Measurements from ENCODE around the gene CRACR2A.
A peak's percentile ranks its signal among the peaks of the same experiment; 100 is the strongest.

The CRACR2A gene

GRCh38 chr12:3683670-3684069 is 69.2 kb downstream of the CRACR2A start:
- DNase-seq (ENCODE audit: low spot score in 2 of 2) = no peak
- Mint-ChIP-seq H3K4me1 (peaks cover 6% of the 10 kb centered on the region), H3K27ac (ENCODE audit: low read depth) (no peak overlapping the region), H3K4me3 (no peak overlapping the region), H3K9me3 (no peaks in the 10 kb centered on the region), H3K27me3 (no peaks in the 10 kb centered on the region), H3K36me3 (ENCODE audit: insufficient read depth) (peaks cover 2% of the 10 kb centered on the region)
- no peak for ATAC-seq (replicated peaks; ENCODE audit: extremely low read depth, poor library complexity, severe bottlenecking)

- DNase-seq (ENCODE audit: low spot score in 2 of 2) (no peak), ATAC-seq (replicated peaks; ENCODE audit: extremely low read depth, poor library complexity, severe bottlenecking) (no peak)
- Mint-ChIP-seq H3K9me3 (no peaks in the 10 kb centered on the region), H3K36me3 (ENCODE audit: insufficient read depth) (peaks cover 4% of the 10 kb centered on the region), H3K4me1 (peaks cover 6% of the 10 kb centered on the region), H3K27me3 (no peaks in the 10 kb centered on the region), H3K4me3 (no peak overlapping the region), H3K27ac (ENCODE audit: low read depth) (no peak overlapping the region)
Observed at GRCh38 chr12:3681595-3682061, 71.3 kb downstream of the CRACR2A start.

DNA sequence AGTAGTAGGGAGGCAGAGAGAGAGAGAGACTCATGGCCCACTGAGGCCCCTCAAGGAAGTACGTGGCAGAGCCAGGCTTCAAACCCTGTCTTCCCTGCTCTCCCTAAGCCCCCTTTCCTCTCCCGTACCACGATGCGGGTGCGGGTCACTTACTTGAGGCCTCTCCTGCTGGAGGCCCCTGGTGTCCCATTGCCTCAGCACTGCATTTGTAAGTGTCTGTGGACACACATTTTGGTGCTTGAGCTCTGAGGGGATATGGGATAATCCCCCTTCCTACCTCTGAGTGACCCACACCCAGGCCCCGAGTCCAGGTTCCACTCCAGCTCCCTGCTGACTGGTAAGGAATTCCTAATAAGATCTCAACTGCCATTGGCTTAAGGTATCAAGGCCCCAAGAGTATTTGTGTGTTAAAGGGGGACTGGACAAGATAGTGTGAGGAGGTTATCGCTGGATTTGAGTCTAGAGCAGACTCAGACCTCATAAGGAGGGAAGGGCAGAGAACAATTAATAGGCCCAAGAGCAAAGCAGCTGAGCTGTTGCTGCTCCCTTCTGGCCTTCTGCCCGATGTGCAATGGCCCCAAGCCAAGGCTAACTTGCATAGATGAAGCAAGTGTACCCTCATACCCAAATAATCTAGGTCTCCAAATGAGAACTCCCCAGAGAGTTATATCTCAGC is 71.9 kb downstream of the CRACR2A start:
- ATAC-seq (replicated peaks; ENCODE audit: extremely low read depth, poor library complexity, severe bottlenecking) (no peak), DNase-seq (ENCODE audit: low spot score in 2 of 2) (no peak)
- Mint-ChIP-seq H3K36me3 (ENCODE audit: insufficient read depth) (peaks cover 4% of the 10 kb centered on the region), H3K4me3 (no peak overlapping the region), H3K27ac (ENCODE audit: low read depth) (no peak overlapping the region), H3K27me3 (no peaks in the 10 kb centered on the region), H3K9me3 (no peaks in the 10 kb centered on the region), H3K4me1 (peaks cover 6% of the 10 kb centered on the region)

DNA sequence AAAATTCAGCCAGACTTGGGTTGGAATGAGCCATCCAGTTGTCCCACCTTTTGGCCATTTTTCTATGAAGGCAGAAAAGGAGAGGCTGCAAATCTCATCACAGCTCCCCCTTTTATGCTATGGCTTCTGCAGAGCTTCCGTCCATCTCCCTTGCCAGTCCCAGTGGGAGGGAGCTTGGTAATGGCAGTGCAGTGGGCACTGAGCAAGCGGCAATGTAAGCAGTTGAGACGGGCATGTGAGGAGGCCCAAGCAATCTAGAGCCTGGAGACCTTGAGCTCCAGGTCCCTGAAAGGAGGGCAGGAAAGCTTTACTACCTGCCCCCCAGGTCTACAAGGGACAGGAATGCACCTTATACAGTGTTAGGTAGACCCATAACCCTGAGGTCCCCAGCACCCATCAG is 73.1 kb downstream of the CRACR2A start:
- Mint-ChIP-seq H3K4me3 (no peak overlapping the region), H3K27ac (ENCODE audit: low read depth) (no peak overlapping the region), H3K27me3 (no peaks in the 10 kb centered on the region), H3K36me3 (ENCODE audit: insufficient read depth) (peaks cover 8% of the 10 kb centered on the region), H3K4me1 (peaks cover 4% of the 10 kb centered on the region), H3K9me3 (no peaks in the 10 kb centered on the region)
- ATAC-seq (replicated peaks; ENCODE audit: extremely low read depth, poor library complexity, severe bottlenecking) (no peak), DNase-seq (ENCODE audit: low spot score in 2 of 2) (no peak)

DNA sequence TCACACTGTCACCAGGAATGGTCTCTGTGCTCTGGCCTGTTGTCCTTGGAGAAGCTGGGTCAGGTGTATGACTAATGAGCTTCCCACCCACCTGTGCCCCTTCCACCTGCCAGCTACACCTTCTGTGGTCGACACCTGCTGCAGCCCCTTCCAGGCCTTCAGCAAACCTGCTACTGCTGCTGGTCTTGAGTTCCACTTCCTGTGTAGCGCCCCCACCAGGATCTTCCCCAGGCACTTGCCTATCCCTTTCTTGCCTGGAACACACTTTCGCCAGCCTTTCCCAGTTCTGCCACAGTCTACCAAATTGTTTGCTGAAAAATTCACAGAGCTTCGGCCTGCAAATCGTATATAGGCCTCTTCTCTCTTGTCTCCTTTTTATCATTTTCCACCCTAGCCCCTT is 75.3 kb downstream of the CRACR2A start:
- ATAC-seq (replicated peaks; ENCODE audit: extremely low read depth, poor library complexity, severe bottlenecking) (no peak), DNase-seq (ENCODE audit: low spot score in 2 of 2) (no peak)
- peak overlapping the region; percentile 21 for H3K27ac Mint-ChIP-seq (ENCODE audit: low read depth)
- H3K4me1 Mint-ChIP-seq = no peaks in the 10 kb centered on the region
- H3K27me3 Mint-ChIP-seq = no peaks in the 10 kb centered on the region
- no peaks in the 10 kb centered on the region for H3K9me3 Mint-ChIP-seq
- no peak overlapping the region for H3K4me3 Mint-ChIP-seq
- H3K36me3 Mint-ChIP-seq (ENCODE audit: insufficient read depth) = peaks cover 7% of the 10 kb centered on the region

DNA sequence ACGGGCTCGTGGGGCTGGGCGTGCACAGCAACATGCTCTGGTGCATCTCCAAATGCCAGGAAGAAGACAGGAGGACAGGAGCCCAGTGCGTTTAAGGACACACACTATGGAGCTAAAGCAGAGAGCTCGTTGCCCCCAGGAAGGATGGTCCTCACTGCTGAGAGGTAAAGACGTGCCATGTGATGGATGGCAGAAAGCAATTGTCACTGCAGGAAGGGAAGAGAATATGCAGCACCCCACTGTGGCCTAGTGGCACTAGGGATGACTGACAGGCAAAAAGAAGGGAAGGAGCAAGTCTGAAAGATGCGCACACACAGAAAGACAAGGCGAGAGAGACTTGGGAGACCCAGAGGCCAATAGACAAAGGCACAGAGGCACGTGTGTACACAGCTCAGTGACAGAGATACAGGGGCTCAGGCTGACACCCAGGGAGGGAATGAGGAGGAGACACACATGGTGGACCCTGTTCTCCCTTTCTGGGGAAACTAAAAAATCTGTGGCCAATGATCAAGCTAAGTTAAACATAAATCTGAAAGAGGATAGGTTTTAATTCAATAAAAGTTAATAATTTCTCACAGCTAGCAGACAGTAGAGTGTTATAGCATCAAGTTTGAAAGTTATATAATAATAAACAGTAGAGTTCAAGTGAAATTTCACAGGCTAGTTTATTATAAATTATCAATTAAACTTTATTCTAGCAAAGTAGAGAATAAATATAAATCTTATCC is 78.8 kb downstream of the CRACR2A start:
- Mint-ChIP-seq H3K9me3 (no peaks in the 10 kb centered on the region), H3K27me3 (no peaks in the 10 kb centered on the region), H3K27ac (ENCODE audit: low read depth) (peak overlapping the region; percentile 2), H3K4me1 (no peaks in the 10 kb centered on the region), H3K36me3 (ENCODE audit: insufficient read depth) (peaks cover 12% of the 10 kb centered on the region), H3K4me3 (no peak overlapping the region)
- ATAC-seq (replicated peaks; ENCODE audit: extremely low read depth, poor library complexity, severe bottlenecking) (no peak), DNase-seq (ENCODE audit: low spot score in 2 of 2) (no peak)

DNA sequence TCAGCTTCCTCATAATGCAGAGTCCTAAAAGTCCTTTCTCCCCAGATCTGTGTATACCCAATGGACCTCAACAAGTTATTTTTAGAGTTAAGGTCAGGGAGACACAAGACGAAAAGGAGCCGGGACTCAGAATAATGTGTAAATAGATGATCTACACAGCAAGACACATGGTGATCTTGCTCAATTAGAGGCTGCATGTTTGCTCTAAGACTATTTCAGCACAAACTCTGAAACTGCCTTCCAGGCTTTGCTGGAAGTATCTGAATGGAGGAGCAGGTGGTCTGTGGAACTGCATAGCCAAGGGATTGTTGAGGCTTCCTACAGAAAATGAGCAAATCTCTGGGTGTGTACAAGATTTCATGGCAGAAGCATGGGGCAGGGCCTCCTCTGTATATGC is 80.8 kb downstream of the CRACR2A start:
- Mint-ChIP-seq H3K4me1 (no peaks in the 10 kb centered on the region), H3K27me3 (no peaks in the 10 kb centered on the region), H3K9me3 (no peaks in the 10 kb centered on the region), H3K36me3 (ENCODE audit: insufficient read depth) (peaks cover 16% of the 10 kb centered on the region), H3K27ac (ENCODE audit: low read depth) (no peak overlapping the region), H3K4me3 (no peak overlapping the region)
- no peak for ATAC-seq (replicated peaks; ENCODE audit: extremely low read depth, poor library complexity, severe bottlenecking)
- no peak for DNase-seq (ENCODE audit: low spot score in 2 of 2)

DNA sequence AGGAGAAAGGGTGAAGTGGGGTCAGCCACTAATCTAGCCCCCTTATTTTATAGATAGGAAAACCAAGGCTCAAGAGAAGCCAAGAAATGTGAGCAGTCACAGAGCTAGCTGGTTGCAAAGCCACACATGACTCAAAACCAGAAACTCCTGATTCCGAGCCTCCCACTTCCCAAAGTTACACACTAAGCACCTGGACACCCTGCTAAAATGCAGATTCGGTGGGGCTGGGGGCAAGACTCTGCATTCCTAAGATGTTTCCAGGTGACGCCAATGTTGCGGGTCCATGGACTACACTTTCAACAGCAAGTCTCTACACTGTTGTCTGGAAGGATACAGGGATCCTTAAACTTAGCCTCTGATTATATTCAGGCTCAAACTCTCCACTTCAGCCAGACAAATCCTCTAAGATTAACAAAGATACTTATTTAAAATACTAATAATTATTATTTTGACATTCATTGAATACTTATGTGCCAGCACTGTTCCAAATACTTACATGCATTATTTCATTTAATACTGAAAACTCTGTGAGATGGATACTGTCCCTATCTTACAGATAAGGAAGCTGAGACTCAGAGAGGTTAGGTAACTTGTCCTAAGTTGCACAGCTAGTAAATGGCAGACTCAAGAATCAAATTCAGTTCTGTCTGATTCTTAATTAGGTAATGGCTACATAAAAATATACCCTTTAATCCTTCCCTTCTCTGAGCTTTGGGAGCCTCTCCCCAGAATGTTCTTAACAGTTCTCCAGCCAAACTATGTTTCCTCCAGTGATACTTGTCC is 81.4 kb downstream of the CRACR2A start:
- Mint-ChIP-seq H3K27me3 (no peaks in the 10 kb centered on the region), H3K4me1 (no peaks in the 10 kb centered on the region), H3K36me3 (ENCODE audit: insufficient read depth) (peaks cover 16% of the 10 kb centered on the region), H3K4me3 (no peak overlapping the region), H3K9me3 (no peaks in the 10 kb centered on the region), H3K27ac (ENCODE audit: low read depth) (no peak overlapping the region)
- ATAC-seq (replicated peaks; ENCODE audit: extremely low read depth, poor library complexity, severe bottlenecking) (no peak), DNase-seq (ENCODE audit: low spot score in 2 of 2) (no peak)

- Mint-ChIP-seq H3K36me3 (ENCODE audit: insufficient read depth) (peaks cover 22% of the 10 kb centered on the region), H3K9me3 (no peaks in the 10 kb centered on the region), H3K27ac (ENCODE audit: low read depth) (no peak overlapping the region), H3K4me1 (no peaks in the 10 kb centered on the region), H3K4me3 (no peak overlapping the region), H3K27me3 (no peaks in the 10 kb centered on the region)
- no peak for ATAC-seq (replicated peaks; ENCODE audit: extremely low read depth, poor library complexity, severe bottlenecking)
- DNase-seq (ENCODE audit: low spot score in 2 of 2) = no peak
Observed at GRCh38 chr12:3670083-3670620, 82.8 kb downstream of the CRACR2A start.

- H3K4me1 Mint-ChIP-seq = no peaks in the 10 kb centered on the region
- peaks cover 25% of the 10 kb centered on the region for H3K36me3 Mint-ChIP-seq (ENCODE audit: insufficient read depth)
- ATAC-seq (replicated peaks; ENCODE audit: extremely low read depth, poor library complexity, severe bottlenecking) = no peak
- no peak overlapping the region for H3K27ac Mint-ChIP-seq (ENCODE audit: low read depth)
- H3K27me3 Mint-ChIP-seq = no peaks in the 10 kb centered on the region
- no peak overlapping the region for H3K4me3 Mint-ChIP-seq
- no peaks in the 10 kb centered on the region for H3K9me3 Mint-ChIP-seq
- no peak for DNase-seq (ENCODE audit: low spot score in 2 of 2)
Observed at GRCh38 chr12:3669594-3669993, 83.3 kb downstream of the CRACR2A start.

GRCh38 chr12:3668479-3669165 is 84.3 kb downstream of the CRACR2A start:
- H3K27ac Mint-ChIP-seq (ENCODE audit: low read depth) = no peak overlapping the region
- H3K36me3 Mint-ChIP-seq (ENCODE audit: insufficient read depth) = peaks cover 26% of the 10 kb centered on the region

GRCh38 chr12:3667485-3667884 is 85.4 kb downstream of the CRACR2A start:
- DNase-seq (ENCODE audit: low spot score in 2 of 2) (no peak), ATAC-seq (replicated peaks; ENCODE audit: extremely low read depth, poor library complexity, severe bottlenecking) (no peak)
- Mint-ChIP-seq H3K9me3 (no peaks in the 10 kb centered on the region), H3K27ac (ENCODE audit: low read depth) (no peak overlapping the region), H3K4me3 (no peak overlapping the region), H3K27me3 (no peaks in the 10 kb centered on the region), H3K4me1 (no peaks in the 10 kb centered on the region), H3K36me3 (ENCODE audit: insufficient read depth) (peaks cover 28% of the 10 kb centered on the region)

More at GRCh38 chr12:3668479-3669165, 84.3 kb downstream of the CRACR2A start:
- no peak for ATAC-seq (replicated peaks; ENCODE audit: extremely low read depth, poor library complexity, severe bottlenecking)
- no peak for DNase-seq (ENCODE audit: low spot score in 2 of 2)
- H3K27me3 Mint-ChIP-seq = no peaks in the 10 kb centered on the region
- H3K9me3 Mint-ChIP-seq = no peaks in the 10 kb centered on the region
- no peak overlapping the region for H3K4me3 Mint-ChIP-seq
- no peaks in the 10 kb centered on the region for H3K4me1 Mint-ChIP-seq
